Uterus (tissue), 4 donors: ENCODE measurements around the gene FAM114A1. TPM values are rescaled to one million over a fixed set of nuclear protein-coding genes. Genes with fewer than 3 reads are reported as not detected.

Experiments used
- DNase-seq, 2 donors: peaks; one replicate each; pipeline ENCODE4 v3.0.0-alpha.2; 2019 to 2020
- H3K27ac ChIP-seq, 2 donors: fragments of 200-600 bp; sonication (generic); 1 replicate in 1 of 2; 2 replicates in 1 of 2; pipeline ENCODE4 v1.5.1; 2016 to 2018
- H3K27me3 ChIP-seq, 2 donors: fragments of 200-600 bp; sonication (generic); one replicate each; pipeline ENCODE4 v1.5.1; 2018 to 2019; ENCODE audit warnings: control low read depth in 1 of 2
- H3K36me3 ChIP-seq, 2 donors: fragments of 200-600 bp; sonication (generic); one replicate each; pipeline ENCODE4 v1.5.1; 2019; ENCODE audit warnings: control low read depth in 1 of 2
- H3K4me1 ChIP-seq, 2 donors: fragments of 200-600 bp; sonication (generic); one replicate each; pipeline ENCODE4 v1.5.1; 2018 to 2019; ENCODE audit warnings: control low read depth in 1 of 2
- H3K4me3 ChIP-seq, 2 donors: fragments of 200-600 bp; sonication (generic); 1 replicate in 1 of 2; 2 replicates in 1 of 2; pipeline ENCODE4 v1.5.1; 2018 to 2019; ENCODE audit warnings: mild to moderate bottlenecking in 1 of 2
- H3K9me3 ChIP-seq, 2 donors: fragments of 200-600 bp; sonication (generic); one replicate each; pipeline ENCODE4 v1.5.1; 2019; ENCODE audit warnings: control low read depth in 1 of 2
- POLR2A ChIP-seq, 2 donors: fragments of 450-650 bp; IDR thresholded peaks; one replicate each; pipeline ENCODE4 v1.6.1; 2016; ENCODE audit warnings: antibody characterized with exemption in 2 of 2, mild to moderate bottlenecking in 1 of 2, moderate library complexity in 1 of 2
- intact Hi-C: fragments of 100-400 bp; cut with DNase I; formaldehyde crosslinking; loops from one replicate; pipeline ENCODE4 v1.15.1; 2023; ENCODE audit warnings: low total_unique reads
- total RNA-seq, 4 donors: library from RNA; depleted of rRNA in 3 of 4; stranded (reverse); fragments of >200 nt in 3 of 4; gene quantifications; one replicate each; pipeline versions ENCODE4 v1.1.0 to v1.2.4, GENCODE V29; 2014 to 2023
- TF ChIP-seq, protein P1 (sequence below), 4 experiments: fragments of 200-600 bp in 2 of 4; fragments of 450-650 bp in 2 of 4; sonication (generic) in 2 of 4; IDR thresholded peaks; one replicate each; pipeline ENCODE4 v1.5.1; 2016 to 2019; ENCODE audit warnings: antibody characterized with exemption in 4 of 4, mild to moderate bottlenecking in 2 of 4, moderate library complexity in 1 of 4
- donor health status: DM: yes; HTN: yes; CAD: no.

FAM114A1 gene
- total RNA-seq, 4 donors from 2014 or later, result 41.2 to 273 (median 52.7) TPM

DNA sequence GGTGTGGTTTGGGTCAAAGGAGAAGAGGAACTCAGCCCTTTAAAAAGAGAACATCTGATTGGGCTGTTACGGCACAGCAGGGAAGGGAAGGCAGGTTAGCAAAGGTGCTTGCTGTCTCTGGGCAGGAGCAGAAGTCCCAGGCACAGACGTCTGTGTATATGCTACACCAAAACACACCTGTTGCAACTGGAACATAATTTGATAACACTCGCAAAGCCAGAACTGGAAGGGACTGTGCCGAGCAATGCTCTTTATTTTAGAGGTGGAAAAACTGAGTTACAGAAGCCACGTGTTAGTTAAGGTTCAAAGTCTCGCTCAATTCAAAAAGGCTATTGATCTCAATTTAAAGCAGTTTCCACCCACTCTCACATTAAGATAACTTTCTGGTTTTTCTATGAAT, 2.2 kb upstream of the FAM114A1 start:
- Histone ChIP-seq H3K4me3 (no peak overlapping the region), H3K27me3 (no peaks in the 10 kb centered on the region), H3K9me3 (no peaks in the 10 kb centered on the region), H3K4me1 (peaks cover 2 to 3% of the 10 kb centered on the region in 2 donors), H3K27ac (no peak overlapping the region), H3K36me3 (no peaks in the 10 kb centered on the region)
- TF ChIP-seq, protein P1, sequence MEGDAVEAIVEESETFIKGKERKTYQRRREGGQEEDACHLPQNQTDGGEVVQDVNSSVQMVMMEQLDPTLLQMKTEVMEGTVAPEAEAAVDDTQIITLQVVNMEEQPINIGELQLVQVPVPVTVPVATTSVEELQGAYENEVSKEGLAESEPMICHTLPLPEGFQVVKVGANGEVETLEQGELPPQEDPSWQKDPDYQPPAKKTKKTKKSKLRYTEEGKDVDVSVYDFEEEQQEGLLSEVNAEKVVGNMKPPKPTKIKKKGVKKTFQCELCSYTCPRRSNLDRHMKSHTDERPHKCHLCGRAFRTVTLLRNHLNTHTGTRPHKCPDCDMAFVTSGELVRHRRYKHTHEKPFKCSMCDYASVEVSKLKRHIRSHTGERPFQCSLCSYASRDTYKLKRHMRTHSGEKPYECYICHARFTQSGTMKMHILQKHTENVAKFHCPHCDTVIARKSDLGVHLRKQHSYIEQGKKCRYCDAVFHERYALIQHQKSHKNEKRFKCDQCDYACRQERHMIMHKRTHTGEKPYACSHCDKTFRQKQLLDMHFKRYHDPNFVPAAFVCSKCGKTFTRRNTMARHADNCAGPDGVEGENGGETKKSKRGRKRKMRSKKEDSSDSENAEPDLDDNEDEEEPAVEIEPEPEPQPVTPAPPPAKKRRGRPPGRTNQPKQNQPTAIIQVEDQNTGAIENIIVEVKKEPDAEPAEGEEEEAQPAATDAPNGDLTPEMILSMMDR (IDR thresholded peaks at IDR 0.05), result no peak
- no peak for TF ChIP-seq POLR2A (IDR thresholded peaks at IDR 0.05)
- intact Hi-C loops, result no loop called here
- DNase-seq, result no peak

DNA sequence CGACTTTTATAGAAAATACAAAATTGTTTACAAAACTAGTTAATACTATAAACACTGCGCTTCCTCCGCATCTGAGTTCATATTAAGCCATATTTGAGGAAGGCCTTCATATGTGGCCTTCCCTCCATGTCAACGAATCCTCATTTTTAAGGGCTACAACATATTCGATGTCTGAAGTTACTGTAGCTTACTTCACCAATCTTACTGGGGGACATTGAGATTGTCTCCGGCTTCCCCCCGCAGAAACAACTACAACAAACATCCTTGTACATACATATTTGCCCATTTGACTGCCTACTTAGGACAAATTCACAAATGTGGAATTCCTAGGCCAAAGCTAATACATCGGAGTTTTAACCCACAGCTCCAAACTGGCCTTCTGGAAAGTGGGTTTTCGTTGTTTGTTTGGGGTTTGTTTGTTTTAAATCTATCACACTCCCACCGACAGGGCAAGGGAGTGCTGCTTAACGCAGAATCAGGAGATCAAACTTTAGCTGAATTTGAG, 581 bp upstream of the FAM114A1 start:
- H3K36me3 ChIP-seq, result no peaks in the 10 kb centered on the region
- no peak for DNase-seq
- no peaks in the 10 kb centered on the region for H3K27me3 ChIP-seq
- intact Hi-C loops, result no loop called here
- no peaks in the 10 kb centered on the region for H3K9me3 ChIP-seq
- H3K4me3 ChIP-seq, result peak overlapping the region; percentile 87 to 98
- TF ChIP-seq, protein P1 (IDR thresholded peaks at IDR 0.05), result no peak
- no peak for TF ChIP-seq POLR2A (IDR thresholded peaks at IDR 0.05)
- H3K27ac ChIP-seq, result peak overlapping the region; percentile 96 to 99
- H3K4me1 ChIP-seq, result peaks cover 3 to 4% of the 10 kb centered on the region in 2 donors

DNA sequence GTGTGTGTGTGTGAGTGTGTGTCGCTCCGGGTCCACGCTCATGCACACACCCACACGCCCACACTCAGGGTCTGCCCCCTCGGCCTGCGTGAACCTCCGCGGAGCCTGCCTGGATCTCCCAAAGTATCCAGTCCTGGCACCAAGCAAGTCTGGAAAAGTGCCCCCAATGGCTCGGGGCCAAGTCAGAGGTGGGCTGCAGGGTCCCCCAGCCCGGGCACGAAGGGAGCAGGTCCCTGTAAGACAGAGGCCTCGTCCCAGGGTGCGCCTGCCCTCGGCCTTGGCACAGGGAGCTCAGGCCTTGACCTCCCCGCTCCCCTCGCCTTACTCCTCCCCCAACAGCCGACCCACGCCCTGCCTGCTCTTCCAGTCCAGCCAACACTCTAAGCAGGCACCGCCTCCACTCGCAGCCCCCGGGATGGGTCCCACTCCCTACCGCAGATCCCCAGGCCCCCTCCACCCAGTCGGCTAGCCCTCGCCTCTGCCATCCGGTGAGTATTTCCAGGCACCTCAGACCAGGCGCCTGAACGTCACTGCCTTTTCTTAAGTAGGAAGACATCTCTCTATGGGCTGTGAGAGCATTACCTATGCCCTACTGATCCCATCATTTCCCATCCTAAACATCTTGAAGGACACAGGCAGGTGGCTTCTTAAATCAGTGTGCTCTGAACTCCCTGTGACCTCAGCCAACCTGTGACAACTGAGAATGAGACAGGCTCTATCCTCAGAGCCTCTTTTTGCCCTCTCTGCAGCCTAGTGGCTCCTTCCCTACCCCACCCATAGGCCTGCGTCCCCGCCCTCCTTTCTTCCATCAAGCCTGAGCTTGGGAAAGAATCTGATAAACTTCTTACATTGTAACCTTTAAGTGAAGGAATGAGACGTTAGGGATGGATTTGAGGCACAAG, 704 bp downstream of the FAM114A1 start:
- peak; percentile 58 to 63 for DNase-seq
- no peaks in the 10 kb centered on the region for H3K27me3 ChIP-seq
- no peaks in the 10 kb centered on the region for H3K36me3 ChIP-seq
- peaks cover 3 to 4% of the 10 kb centered on the region in 2 donors for H3K4me1 ChIP-seq
- H3K9me3 ChIP-seq, result no peaks in the 10 kb centered on the region
- no peak for TF ChIP-seq POLR2A (IDR thresholded peaks at IDR 0.05)
- TF ChIP-seq, protein P1 (IDR thresholded peaks at IDR 0.05), result no peak
- intact Hi-C loops, result no loop called here
- peak overlapping the region; percentile 96 to 99 for H3K27ac ChIP-seq
- peak overlapping the region; percentile 87 to 98 for H3K4me3 ChIP-seq

DNA sequence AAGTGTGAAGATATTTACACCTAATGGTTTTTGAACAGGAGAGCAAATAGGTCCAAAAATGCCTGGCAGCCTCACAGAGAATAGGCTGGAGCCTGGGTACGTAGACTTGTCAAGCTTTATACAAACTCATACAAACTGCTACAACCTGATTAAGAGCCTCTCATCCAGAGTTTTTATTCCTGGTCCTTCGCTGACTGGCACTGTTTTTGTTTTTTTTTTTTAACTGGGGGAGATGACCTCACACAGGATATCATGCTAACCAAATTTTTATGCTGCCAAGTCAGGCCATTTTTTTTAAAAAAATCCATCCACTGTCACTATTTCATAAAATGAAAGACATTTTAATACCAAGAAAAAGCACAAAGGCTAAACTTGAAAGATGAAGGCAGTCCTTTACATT, 1.9 kb downstream of the FAM114A1 start:
- TF ChIP-seq POLR2A (IDR thresholded peaks at IDR 0.05), result no peak
- TF ChIP-seq, protein P1 (IDR thresholded peaks at IDR 0.05), result no peak
- Histone ChIP-seq H3K27me3 (no peaks in the 10 kb centered on the region), H3K9me3 (no peaks in the 10 kb centered on the region), H3K27ac (peak overlapping the region; percentile 96 to 99), H3K4me3 (no peak overlapping the region), H3K36me3 (no peaks in the 10 kb centered on the region), H3K4me1 (peaks cover 3 to 4% of the 10 kb centered on the region in 2 donors)
- no peak for DNase-seq
- intact Hi-C loops, result no loop called here
